B cell (primary cell): Measurements from ENCODE around the gene BCAR3. TPM values are rescaled to one million over a fixed set of nuclear protein-coding genes. Genes with fewer than 3 reads are reported as not detected.

Source experiments
- ATAC-seq: fragments of 200-7000 bp; cut with Tn5 transposase; one replicate; pipeline ENCODE4 v1.10.0; 2021; ENCODE audit warnings: low read depth, mild to moderate bottlenecking, moderate number of reproducible peaks, moderate library complexity
- CTCF ChIA-PET: fragments of 350-600 bp; sonication (Branson Sonifier 250); formaldehyde crosslinking; loops from one replicate; lab custom pipeline; 2021; ENCODE audit warnings: antibody characterized with exemption, inconsistent platforms; lab: Charles Lee
- POLR2A ChIA-PET: fragments of 350-600 bp; sonication (Branson Sonifier 250); formaldehyde crosslinking; loops from one replicate; lab custom pipeline; 2021; ENCODE audit warnings: antibody characterized with exemption; lab: Charles Lee
- DNase-seq: peaks from one replicate; pipeline ENCODE4 v3.0.0; 2013
- H2AFZ ChIP-seq: 2 replicates; pipeline ENCODE4 v1.6.1; 2012; ENCODE audit warnings: mild to moderate bottlenecking, low read depth, low read length; ENCODE audit not compliant: insufficient read depth, poor library complexity, severe bottlenecking
- H3K27ac ChIP-seq, 2 donors: 1 replicate in 1 of 2; 2 replicates in 1 of 2; pipeline ENCODE4 v1.5.1; 2012 to 2013; ENCODE audit warnings: low read length in 2 of 2, mild to moderate bottlenecking in 2 of 2, moderate library complexity in 1 of 2
- H3K27me3 ChIP-seq, 4 experiments: fragments of 200-600 bp in 1 of 4; sonication (generic) in 1 of 4; replicated peaks in 1 of 4; 1 replicate in 2 of 4; 2 replicates in 2 of 4; pipeline versions ENCODE4 v1.6.1 to v1.7.0; 2013 to 2016; ENCODE audit warnings: low read length in 3 of 4, mild to moderate bottlenecking in 2 of 4, mixed read lengths in 1 of 4, moderate library complexity in 1 of 4; ENCODE audit not compliant: insufficient read depth in 4 of 4, control insufficient read depth in 3 of 4; ENCODE audit errors: control extremely low read depth in 1 of 4
- H3K36me3 ChIP-seq, 2 experiments: replicated peaks in 1 of 2; 1 replicate in 1 of 2; 2 replicates in 1 of 2; pipeline versions ENCODE4 v1.6.1 to v1.7.1; 2013; ENCODE audit warnings: low read length in 1 of 2; ENCODE audit not compliant: insufficient read depth in 2 of 2, control insufficient read depth in 1 of 2; ENCODE audit errors: control extremely low read depth in 1 of 2, extremely low read depth in 1 of 2
- H3K4me1 ChIP-seq, 2 donors: fragments of 200-600 bp in 1 of 2; sonication (generic) in 1 of 2; 1 replicate in 1 of 2; 2 replicates in 1 of 2; pipeline versions ENCODE4 v1.5.1 to v1.6.1; 2013 to 2017; ENCODE audit warnings: low read length in 2 of 2; ENCODE audit not compliant: control insufficient read depth in 2 of 2, insufficient read depth in 2 of 2
- H3K4me2 ChIP-seq: replicated peaks from 2 replicates; pipeline ENCODE3; 2012; ENCODE audit warnings: mild to moderate bottlenecking, low read depth, low read length; ENCODE audit not compliant: poor library complexity, severe bottlenecking
- H3K4me3 ChIP-seq, 5 experiments: fragments of 200-600 bp in 1 of 5; sonication (generic) in 1 of 5; 1 replicate in 3 of 5; 2 replicates in 2 of 5; pipeline versions ENCODE4 v1.5.1 to v1.7.0; 2011 to 2016; ENCODE audit warnings: low read length in 4 of 5, mild to moderate bottlenecking in 4 of 5, low read depth in 2 of 5, control low read depth in 1 of 5, moderate library complexity in 1 of 5; ENCODE audit not compliant: insufficient read depth in 1 of 5; ENCODE audit errors: control extremely low read depth in 1 of 5, extremely low read depth in 1 of 5
- H3K79me2 ChIP-seq: fragments of 200-600 bp; sonication (generic); one replicate; pipeline ENCODE4 v1.6.0; 2016; ENCODE audit warnings: low read length; ENCODE audit not compliant: control insufficient read depth, insufficient read depth
- H3K9ac ChIP-seq: fragments of 200-600 bp; sonication (generic); 2 replicates; pipeline ENCODE4 v1.6.1; 2017; ENCODE audit warnings: mild to moderate bottlenecking, low read length, moderate library complexity
- H3K9me3 ChIP-seq, 3 donors: one replicate each; pipeline versions ENCODE4 v1.6.1 to v1.7.1; 2013; ENCODE audit warnings: low read length in 2 of 3; ENCODE audit not compliant: control insufficient read depth in 2 of 3, insufficient read depth in 1 of 3; ENCODE audit errors: control extremely low read depth in 1 of 3
- H4K20me1 ChIP-seq: 2 replicates; pipeline ENCODE4 v1.6.0; 2012; ENCODE audit warnings: mild to moderate bottlenecking, low read length; ENCODE audit not compliant: insufficient read depth, control insufficient read depth, poor library complexity, severe bottlenecking
- H3K27ac Mint-ChIP-seq: one replicate; pipeline ENCODE4 v1.8.0; 2021; ENCODE audit warnings: mixed read lengths
- H3K27me3 Mint-ChIP-seq: one replicate; pipeline ENCODE4 v1.8.0; 2021; ENCODE audit warnings: mixed read lengths
- H3K4me1 Mint-ChIP-seq: one replicate; pipeline ENCODE4 v1.8.0; 2021; ENCODE audit warnings: mixed read lengths
- H3K4me3 Mint-ChIP-seq: one replicate; pipeline ENCODE4 v1.8.0; 2021; ENCODE audit warnings: mixed read lengths
- H3K9me3 Mint-ChIP-seq: one replicate; pipeline ENCODE4 v1.8.0; 2022; ENCODE audit warnings: mixed read lengths; ENCODE audit not compliant: insufficient read depth
- CTCF ChIP-seq: fragments of 200-600 bp; IDR thresholded peaks from one replicate; pipeline ENCODE4 v1.8.0; 2022; ENCODE audit warnings: antibody characterized with exemption, mild to moderate bottlenecking
- EZH2 ChIP-seq: IDR thresholded peaks from 2 replicates; pipeline ENCODE4 v1.6.1; 2012; ENCODE audit warnings: borderline replicate concordance, low read depth, mild to moderate bottlenecking, moderate library complexity, low read length; ENCODE audit not compliant: insufficient read depth, poor library complexity, severe bottlenecking
- WGBS: methylation state at CpG from one replicate; pipeline ENCODE4 v1.1.5; 2013; ENCODE audit warnings: missing lambda C conversion rate; ENCODE audit not compliant: insufficient coverage; 5-methylcytosine and 5-hydroxymethylcytosine counted together
- intact Hi-C: fragments of 100-400 bp; cut with micrococcal nuclease; formaldehyde crosslinking; loops from one replicate; pipeline ENCODE4 v1.10.0; 2022
- polyA plus RNA-seq: library from polyadenylated mRNA; depleted of rRNA; stranded (reverse); fragments of >200 nt; gene quantifications from 2 replicates; pipeline ENCODE4 v1.2.3, GENCODE V29; 2012
- total RNA-seq, 2 donors: library from RNA; stranded (reverse); fragments of 120-200 nt in 1 of 2; gene quantifications; 1 replicate in 1 of 2; 2 replicates in 1 of 2; pipeline versions ENCODE4 v1.2.3 to v1.2.4, GENCODE V29; 2013 to 2022

Gene BCAR3
- total and polyA plus RNA-seq, 2 donors (not counting 1 experiment from before 2014, with no cell fraction given): 6.7 to 13.0 TPM

GRCh38 chr1:93703643-93704042 is 22.0 kb upstream of the BCAR3 start:
- peak overlapping the region; percentile 47 to 66 for H3K27ac ChIP-seq
- H3K79me2 ChIP-seq: no peaks in the 10 kb centered on the region
- Mint-ChIP-seq H3K27me3 (no peaks in the 10 kb centered on the region), H3K27ac (peak overlapping the region; percentile 46), H3K4me3 (peak overlapping the region; percentile 61), H3K4me1 (peaks cover 73% of the 10 kb centered on the region), H3K9me3 (no peaks in the 10 kb centered on the region)
- ATAC-seq (no peak), DNase-seq (no peak)
- ChIA-PET CTCF (interaction anchor here (0.6 to 3.5 kb wide), 9 partner anchors 8 to 175 kb away, joined by 3 to 14 read pairs (median 4); partner anchors contain the start of genes BCAR3 and DNTTIP2), POLR2A (interaction anchor here (0.7 to 1.8 kb wide), 5 partner anchors 8 to 745 kb away, joined by 3 to 9 read pairs (median 6); partner anchors contain the start of gene BCAR3)
- H3K4me1 ChIP-seq: peaks cover 66 to 74% of the 10 kb centered on the region in 2 donors
- H3K9ac ChIP-seq: peak overlapping the region; percentile 28
- peak overlapping the region; percentile 66 for H3K4me2 ChIP-seq
- WGBS: no CpG with 5 or more reads among the region's 3 CpGs
- peak overlapping the region in 1 of 5 experiments; percentile 1 for H3K4me3 ChIP-seq
- no peaks in the 10 kb centered on the region for H3K36me3 ChIP-seq
- TF ChIP-seq EZH2 (no peak), CTCF (no peak)
- no peak overlapping the region for H2AFZ ChIP-seq
- H3K9me3 ChIP-seq: no peaks in the 10 kb centered on the region
- H4K20me1 ChIP-seq: no peaks in the 10 kb centered on the region
- intact Hi-C loops: loop anchor here (1.0 to 10.0 kb wide), 2 partner anchors 46 to 201 kb away; partner anchors contain the start of gene GCLM
- no peaks in the 10 kb centered on the region for H3K27me3 ChIP-seq

GRCh38 chr1:93702828-93703183 is 21.2 kb upstream of the BCAR3 start:
- WGBS: 45% methylated on average over 2 of the region's 3 CpGs
- Mint-ChIP-seq H3K4me3 (peak overlapping the region; percentile 26), H3K9me3 (no peaks in the 10 kb centered on the region), H3K27me3 (no peaks in the 10 kb centered on the region), H3K27ac (peak overlapping the region; percentile 71), H3K4me1 (peaks cover 65% of the 10 kb centered on the region)
- DNase-seq (no peak), ATAC-seq (no peak)
- POLR2A ChIA-PET: interaction anchor here (0.7 to 1.8 kb wide), 3 partner anchors 10 to 140 kb away, joined by 3 to 9 read pairs (median 4); partner anchors contain the start of gene BCAR3
- no peak for TF ChIP-seq CTCF
- TF ChIP-seq EZH2: no peak
- peak overlapping the region; percentile 66 for H3K4me2 ChIP-seq
- H4K20me1 ChIP-seq: no peaks in the 10 kb centered on the region
- H2AFZ ChIP-seq: peak overlapping the region; percentile 40
- no peaks in the 10 kb centered on the region for H3K27me3 ChIP-seq
- no peak overlapping the region for H3K9ac ChIP-seq
- H3K9me3 ChIP-seq: no peaks in the 10 kb centered on the region
- no peaks in the 10 kb centered on the region for H3K36me3 ChIP-seq
- H3K4me1 ChIP-seq: peaks cover 57 to 66% of the 10 kb centered on the region in 2 donors
- H3K79me2 ChIP-seq: no peaks in the 10 kb centered on the region
- no peak overlapping the region for H3K4me3 ChIP-seq
- H3K27ac ChIP-seq: peak overlapping the region in 1 of 2 donors; percentile 55
- CTCF ChIA-PET: interaction anchor here (1.0 to 3.5 kb wide), 4 partner anchors 13 to 111 kb away, joined by 3 to 14 read pairs (median 4); partner anchors contain the start of gene BCAR3
- intact Hi-C loops: loop anchor here (1.0 to 10.0 kb wide), 2 partner anchors 10 to 202 kb away; partner anchors contain the start of gene GCLM
